Loucy (cell line): Measurements from ENCODE around the gene IL16.

Experiments used
- CTCF ChIP-seq: fragments of 200-600 bp; sonication (generic); conservative IDR thresholded peaks from 2 replicates; pipeline ENCODE4 v1.5.1; 2014; ENCODE audit warnings: mild to moderate bottlenecking, antibody characterized with exemption, low read length
- EZH2phosphoT487 ChIP-seq: fragments of 200-600 bp; IDR thresholded peaks from 2 replicates; pipeline ENCODE4 v1.6.1; 2018; ENCODE audit warnings: antibody characterized with exemption, mild to moderate bottlenecking, moderate library complexity, borderline replicate concordance

- no peak for TF ChIP-seq EZH2phosphoT487
- no peak for TF ChIP-seq CTCF
These were observed 12.5 kb upstream of the IL16 start for GRCh38 chr15:81184188-81184587.
